Activated T-cell treated with anti-CD3 and anti-CD28 coated beads for 4 hours (primary cell): Measurements from ENCODE around the gene COMT.
"Not testable (repeated sequence)": the region's sequence is repeated elsewhere in the genome, so short reads cannot be mapped to it uniquely, and the experiment has no call there.

Experiments
- DNase-seq: peaks from one replicate; pipeline ENCODE4 v3.0.0-alpha.2; 2020

COMT gene

GRCh38 chr22:19941365-19942082 lies at the start of gene COMT, which contains the start of gene TXNRD2:
TSS of gene COMT (plus strand) at chr22:19941772. CDS start at chr22:19962527, 20,755 bp downstream.
TSS of gene TXNRD2 (minus strand) at chr22:19941818. CDS start at chr22:19941803, 15 bp downstream.
- DNase-seq, result peak; percentile 48

DNA sequence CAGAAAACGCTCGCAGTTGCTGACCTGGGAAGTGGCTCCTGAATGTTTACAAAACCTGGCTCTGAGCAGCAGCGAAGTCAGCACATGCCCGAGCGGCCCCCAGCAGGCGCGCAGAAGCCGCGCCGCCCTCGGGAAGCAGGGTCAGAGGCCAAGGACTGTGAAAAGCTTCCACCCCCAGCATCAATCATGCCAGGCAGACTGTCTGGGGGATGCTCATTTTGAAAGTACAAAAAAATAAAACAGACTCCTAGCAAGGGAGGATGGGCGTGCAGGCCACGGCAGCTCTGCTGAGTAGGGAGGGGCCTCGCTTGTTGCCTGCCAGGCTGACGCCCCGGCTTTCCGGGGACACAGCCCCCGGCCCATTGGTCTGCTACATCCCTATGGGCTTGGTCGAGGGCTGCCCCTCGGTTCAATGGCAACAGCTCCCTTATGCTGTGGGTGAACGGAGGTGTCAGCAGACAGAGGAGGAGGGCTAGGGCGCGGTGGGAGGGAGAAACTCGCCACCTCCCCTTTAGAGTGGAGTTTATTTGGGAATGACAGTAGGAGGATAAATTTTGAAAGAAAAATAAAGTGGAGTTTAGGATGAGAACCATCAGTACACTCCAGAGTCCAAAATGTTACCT lies 49.2 kb upstream of the COMT start:
- no peak for DNase-seq

DNA sequence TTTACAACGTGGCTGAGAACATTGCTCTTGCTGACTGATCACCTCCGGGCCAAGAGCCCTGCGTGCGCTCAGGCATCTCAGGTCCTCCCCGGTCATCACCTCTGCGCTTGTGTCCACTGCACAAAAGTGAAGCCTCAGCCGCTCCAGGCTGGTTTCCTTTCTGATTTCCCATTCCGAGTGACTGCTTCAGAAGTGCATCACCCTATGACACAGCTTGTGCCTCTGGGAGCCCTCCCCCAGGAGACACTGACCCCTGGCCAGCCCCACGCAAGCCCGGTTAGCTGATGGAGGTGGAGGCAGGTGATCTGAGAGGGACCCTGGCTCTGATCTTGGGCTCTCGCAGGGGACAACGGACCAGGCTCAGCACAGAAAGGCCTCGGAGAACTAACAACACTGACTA lies 48.6 kb upstream of the COMT start:
- no peak for DNase-seq

DNA sequence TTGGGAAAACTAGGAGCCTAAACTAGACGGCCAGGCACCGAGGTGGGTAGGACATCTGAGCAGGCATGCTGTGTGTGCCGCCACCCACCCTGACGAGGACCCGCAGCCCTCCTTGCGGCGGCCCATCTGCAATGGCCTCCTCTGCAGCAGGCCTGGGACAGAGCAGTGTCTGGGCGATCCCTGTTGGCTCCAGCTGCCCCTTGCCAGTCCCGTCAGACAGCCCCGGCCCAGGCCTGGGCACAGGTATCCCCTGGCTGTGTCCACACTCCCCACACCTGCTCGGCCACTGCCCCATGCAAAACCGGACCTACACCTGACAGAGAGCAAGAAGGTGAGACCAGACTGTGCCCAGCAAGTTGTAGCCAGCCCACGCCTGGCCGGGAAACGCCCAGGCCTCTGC lies 48.2 kb upstream of the COMT start:
- DNase-seq, result no peak

GRCh38 chr22:19895160-19895849 lies 46.3 kb upstream of the COMT start:
- no peak for DNase-seq

GRCh38 chr22:19896665-19897355 lies 44.8 kb upstream of the COMT start:
- no peak for DNase-seq

GRCh38 chr22:19897726-19898125 lies 43.8 kb upstream of the COMT start:
- DNase-seq, result no peak

DNA sequence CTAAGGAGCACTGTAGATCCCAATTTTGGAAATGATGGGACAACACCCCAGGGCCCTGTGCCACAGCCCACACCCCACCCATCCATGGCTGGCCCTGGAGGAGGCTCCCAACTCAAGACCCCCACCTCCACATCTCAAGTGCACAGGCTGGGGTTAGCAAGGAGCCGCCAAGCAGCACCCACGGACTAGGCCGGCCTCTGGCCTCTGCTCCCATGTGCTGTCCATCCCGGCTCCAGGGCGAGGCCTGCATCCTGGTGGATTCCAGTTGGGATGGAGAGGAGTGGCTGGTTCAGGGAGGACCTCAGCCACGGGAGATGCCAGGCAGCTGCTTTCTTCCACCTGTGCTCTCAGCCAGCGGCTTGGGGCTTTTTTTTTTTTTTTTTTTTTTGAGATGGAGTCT lies 43.4 kb upstream of the COMT start:
- no peak for DNase-seq

DNA sequence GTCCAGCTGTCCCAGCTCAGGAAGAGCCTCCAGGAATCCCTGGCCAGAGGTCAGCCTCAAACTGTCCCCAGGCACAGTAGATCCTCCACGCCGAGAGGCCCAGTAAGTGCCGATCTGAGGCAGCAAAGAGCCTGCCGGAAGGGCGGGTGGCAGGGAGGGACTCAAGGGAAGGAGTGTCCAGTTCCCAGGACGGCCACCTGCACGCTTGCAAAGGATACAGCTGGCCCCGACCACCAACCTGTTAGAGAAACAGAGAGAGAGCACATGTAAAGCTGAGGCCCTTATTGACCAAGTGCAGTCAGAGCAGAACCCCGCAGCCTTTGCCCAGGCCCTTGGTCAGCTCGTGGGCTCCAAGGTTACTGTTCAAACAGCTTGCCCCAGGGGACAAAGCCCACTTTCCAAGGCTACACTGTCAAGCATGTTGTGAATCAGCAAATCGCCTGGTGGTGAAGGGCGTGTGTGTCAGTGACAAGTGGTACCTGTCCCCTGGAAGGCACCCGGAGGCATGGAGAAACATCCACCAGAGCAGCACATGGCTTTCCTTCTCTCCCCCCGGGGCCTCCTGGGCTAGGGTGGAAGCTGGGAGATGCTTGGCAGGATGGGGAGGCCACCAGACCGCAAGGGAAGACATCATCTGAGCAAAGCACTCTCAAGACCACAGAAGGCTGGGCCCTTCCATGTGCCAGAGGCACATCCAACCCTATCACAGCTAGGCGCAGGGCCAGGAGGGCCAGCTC lies 42.6 kb upstream of the COMT start:
- no peak for DNase-seq

GRCh38 chr22:19900707-19901436 lies 40.7 kb upstream of the COMT start:
- DNase-seq, result no peak

GRCh38 chr22:19901577-19902244 lies 39.9 kb upstream of the COMT start:
- no peak for DNase-seq

GRCh38 chr22:19902245-19902715 lies 39.3 kb upstream of the COMT start:
- no peak for DNase-seq

- no peak for DNase-seq
Observed at GRCh38 chr22:19903031-19903430, 38.5 kb upstream of the COMT start.

- DNase-seq, result no peak
Observed at GRCh38 chr22:19903513-19903912, 38.1 kb upstream of the COMT start.

GRCh38 chr22:19904174-19904856 lies 37.3 kb upstream of the COMT start:
- DNase-seq, result no peak

GRCh38 chr22:19904935-19905334 lies 36.6 kb upstream of the COMT start:
- no peak for DNase-seq

DNA sequence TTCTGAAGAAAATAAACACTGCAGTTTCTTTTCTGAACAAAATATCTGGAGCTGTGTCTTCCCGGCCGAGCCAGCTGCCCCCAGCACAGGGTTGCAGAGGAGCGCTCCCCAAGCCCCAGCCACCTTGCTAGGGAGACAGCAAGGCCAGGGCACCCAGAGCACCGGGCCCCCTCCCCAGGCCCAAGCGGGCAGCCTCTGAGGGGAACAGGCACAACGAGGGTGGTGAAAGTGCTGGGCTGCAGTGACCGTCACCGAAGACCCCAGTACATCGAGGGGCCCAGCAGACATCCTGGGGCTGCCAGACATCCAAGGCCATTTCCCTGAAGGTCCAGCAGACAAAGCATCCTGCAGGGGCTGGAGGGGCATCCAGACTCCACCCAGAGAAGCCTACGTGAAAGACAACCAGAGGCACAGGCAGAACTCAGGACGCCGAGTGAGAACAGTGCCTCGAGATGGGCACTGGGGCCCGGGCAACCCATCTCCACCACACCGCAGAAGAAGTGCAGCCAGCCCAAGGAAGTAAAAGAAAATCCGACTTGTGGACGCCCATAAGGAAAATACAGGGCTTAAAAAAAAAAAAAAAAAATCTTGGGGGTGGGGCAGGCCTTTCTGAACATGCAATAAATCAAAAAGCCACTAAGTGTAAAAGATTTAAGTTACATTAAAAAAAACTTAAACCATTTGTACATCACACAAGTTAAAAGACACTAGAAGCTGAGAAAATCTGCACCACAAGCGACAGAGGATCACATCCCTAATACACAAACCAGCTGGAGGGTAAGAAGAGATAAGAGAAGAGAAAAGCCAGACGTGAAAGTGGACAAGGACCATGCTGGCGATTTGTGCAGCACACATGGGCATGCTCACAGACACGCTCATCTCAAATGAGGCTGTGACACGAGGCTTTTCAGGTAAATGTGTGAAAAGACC lies 36.0 kb upstream of the COMT start:
- DNase-seq, result no peak

- DNase-seq, result not testable (repeated sequence)
Observed at GRCh38 chr22:19906864-19907263, 34.7 kb upstream of the COMT start.

- not testable (repeated sequence) for DNase-seq
Observed at GRCh38 chr22:19907902-19908301, 33.7 kb upstream of the COMT start.
